H1 (cell line): ENCODE measurements around the gene SLC5A11. TPM values are rescaled to one million over a fixed set of nuclear protein-coding genes. Genes with fewer than 3 reads are reported as not detected.

Experiments
- CTCF ChIA-PET: fragments of 300-600 bp; sonication (Branson Sonifier 250); formaldehyde crosslinking; loops from one replicate; lab custom pipeline; 2021; ENCODE audit not compliant: partially characterized antibody; lab: Charles Lee
- POLR2A ChIA-PET: fragments of 300-600 bp; sonication (Branson Sonifier 250); formaldehyde crosslinking; loops from one replicate; lab custom pipeline; 2021; ENCODE audit warnings: inconsistent platforms; ENCODE audit not compliant: partially characterized antibody; lab: Charles Lee
- DNase-seq, 2 experiments: peaks; one replicate each; pipeline versions ENCODE4 v3.0.0 to v3.0.0-alpha.2; 2010 to 2022; ENCODE audit warnings: low spot score in 2 of 2, low read depth in 1 of 2, mixed read lengths in 1 of 2
- FAIRE-seq: peaks from 2 replicates; lab custom pipeline; 2011; peaks lifted over from hg19 to GRCh38; lab: Jason Lieb, UNC
- H2AFZ ChIP-seq: 2 replicates; pipeline ENCODE4 v1.8.1; 2012; ENCODE audit warnings: low read length, inconsistent platforms
- H2AK5ac ChIP-seq: 2 replicates; pipeline ENCODE4 v1.6.1; 2013; ENCODE audit warnings: low read depth, low read length
- H2BK120ac ChIP-seq: replicated peaks from 2 replicates; pipeline ENCODE3; 2013; ENCODE audit warnings: low read depth, low read length, inconsistent platforms
- H2BK12ac ChIP-seq: 2 replicates; pipeline ENCODE4 v1.6.1; 2013; ENCODE audit warnings: low read depth, low read length
- H2BK15ac ChIP-seq: 2 replicates; pipeline ENCODE4 v1.6.1; 2013; ENCODE audit warnings: low read length
- H2BK20ac ChIP-seq: 2 replicates; pipeline ENCODE4 v1.6.1; 2013; ENCODE audit warnings: low read length
- H2BK5ac ChIP-seq: 2 replicates; pipeline ENCODE4 v1.6.1; 2013; ENCODE audit warnings: low read depth, low read length
- H3K14ac ChIP-seq: 2 replicates; pipeline ENCODE4 v1.6.1; 2013; ENCODE audit warnings: inconsistent platforms; ENCODE audit not compliant: insufficient read length
- H3K18ac ChIP-seq: 2 replicates; pipeline ENCODE4 v1.6.1; 2013; ENCODE audit warnings: low read length; ENCODE audit errors: extremely low read depth
- H3K23ac ChIP-seq: 2 replicates; pipeline ENCODE4 v1.6.1; 2013; ENCODE audit warnings: inconsistent platforms; ENCODE audit not compliant: insufficient read length
- H3K23me2 ChIP-seq: 2 replicates; pipeline ENCODE4 v1.6.1; 2013; ENCODE audit warnings: low read depth, low read length
- H3K27ac ChIP-seq: 2 replicates; pipeline ENCODE4 v1.6.1; 2011; ENCODE audit warnings: low read depth, low read length, inconsistent platforms
- H3K27me3 ChIP-seq, 4 experiments: replicated peaks in 1 of 4; 1 replicate in 1 of 4; 2 replicates in 3 of 4; pipeline versions ENCODE4 v1.6.1 to v1.8.1; 2011 to 2013; ENCODE audit warnings: low read length in 3 of 4, mild to moderate bottlenecking in 3 of 4, inconsistent platforms in 2 of 4, mixed read lengths in 2 of 4, moderate library complexity in 1 of 4; ENCODE audit not compliant: control insufficient read depth in 3 of 4, insufficient read depth in 3 of 4; ENCODE audit errors: extremely low read depth in 1 of 4
- H3K36me3 ChIP-seq, 4 experiments: 2 replicates each; pipeline versions ENCODE4 v1.6.1 to v1.8.1; 2011 to 2013; ENCODE audit warnings: mild to moderate bottlenecking in 4 of 4, low read length in 3 of 4, moderate library complexity in 2 of 4, control low read depth in 1 of 4, inconsistent platforms in 1 of 4; ENCODE audit not compliant: insufficient read depth in 4 of 4, control insufficient read depth in 2 of 4
- H3K4ac ChIP-seq: replicated peaks from 2 replicates; pipeline ENCODE3; 2013; ENCODE audit warnings: low read length, low read depth, mixed read lengths, inconsistent platforms; ENCODE audit not compliant: insufficient read length
- H3K4me1 ChIP-seq, 4 experiments: replicated peaks in 1 of 4; 1 replicate in 1 of 4; 2 replicates in 3 of 4; pipeline versions ENCODE4 v1.6.1 to v1.8.1; 2011 to 2013; ENCODE audit warnings: low read length in 3 of 4, inconsistent platforms in 2 of 4, mixed read lengths in 1 of 4; ENCODE audit not compliant: insufficient read depth in 4 of 4, control insufficient read depth in 3 of 4
- H3K4me2 ChIP-seq, 2 experiments: 2 replicates each; pipeline versions ENCODE4 v1.6.1 to v1.8.1; 2011 to 2013; ENCODE audit warnings: low read depth in 2 of 2, low read length in 2 of 2, control low read depth in 1 of 2, inconsistent platforms in 1 of 2, mild to moderate bottlenecking in 1 of 2; ENCODE audit not compliant: insufficient read depth in 1 of 2
- H3K4me3 ChIP-seq, 4 experiments: fragments of 200-600, 300-600 bp in 1 of 4; sonication (generic), shearing (Covaris generic), sonication (Bioruptor Twin) in 1 of 4; 2 replicates each; pipeline versions ENCODE4 v1.5.1 to v1.8.1; 2011 to 2016; ENCODE audit warnings: low read length in 4 of 4, low read depth in 3 of 4, control low read depth in 2 of 4, inconsistent platforms in 2 of 4, mild to moderate bottlenecking in 2 of 4, mixed read lengths in 1 of 4, moderate library complexity in 1 of 4; ENCODE audit not compliant: insufficient read depth in 2 of 4; ENCODE audit errors: extremely low read depth in 1 of 4
- H3K56ac ChIP-seq: replicated peaks from 2 replicates; pipeline ENCODE3; 2013; ENCODE audit warnings: low read depth, mild to moderate bottlenecking, mixed read lengths, low read length, inconsistent platforms; ENCODE audit not compliant: insufficient read length
- H3K79me1 ChIP-seq: 2 replicates; pipeline ENCODE4 v1.6.1; 2013; ENCODE audit warnings: low read depth, low read length, control low read depth
- H3K79me2 ChIP-seq, 2 experiments: 2 replicates each; pipeline versions ENCODE4 v1.6.1 to v1.8.1; 2012 to 2013; ENCODE audit warnings: low read length in 2 of 2, mild to moderate bottlenecking in 2 of 2, inconsistent platforms in 1 of 2; ENCODE audit not compliant: insufficient read depth in 2 of 2, control insufficient read depth in 1 of 2
- H3K9ac ChIP-seq, 4 experiments: replicated peaks in 1 of 4; 1 replicate in 1 of 4; 2 replicates in 3 of 4; pipeline versions ENCODE4 v1.6.1 to v1.8.1; 2011 to 2013; ENCODE audit warnings: low read depth in 3 of 4, low read length in 3 of 4, control low read depth in 2 of 4, mild to moderate bottlenecking in 2 of 4, moderate library complexity in 2 of 4, inconsistent platforms in 1 of 4; ENCODE audit errors: extremely low read depth in 1 of 4
- H3K9me3 ChIP-seq, 2 experiments: 2 replicates each; pipeline versions ENCODE4 v1.6.1 to v1.8.1; 2012 to 2013; ENCODE audit warnings: mild to moderate bottlenecking in 2 of 2, moderate library complexity in 2 of 2, control low read depth in 1 of 2, inconsistent platforms in 1 of 2, low read depth in 1 of 2, low read length in 1 of 2, mixed read lengths in 1 of 2; ENCODE audit not compliant: insufficient read depth in 2 of 2
- H4K20me1 ChIP-seq, 2 experiments: replicated peaks in 1 of 2; 2 replicates each; pipeline versions ENCODE3 to v1.8.1; 2011 to 2013; ENCODE audit warnings: inconsistent platforms in 2 of 2, low read length in 2 of 2, mild to moderate bottlenecking in 1 of 2; ENCODE audit not compliant: insufficient read depth in 2 of 2, control insufficient read depth in 1 of 2
- H4K5ac ChIP-seq: 2 replicates; pipeline ENCODE4 v1.6.1; 2013; ENCODE audit warnings: low read length, low read depth, mixed read lengths, inconsistent platforms; ENCODE audit not compliant: insufficient read length
- H4K8ac ChIP-seq: 2 replicates; pipeline ENCODE4 v1.8.0; 2013; ENCODE audit warnings: mild to moderate bottlenecking, moderate library complexity, low read length, inconsistent platforms; ENCODE audit not compliant: insufficient read depth; ENCODE audit errors: extremely low read depth
- H4K91ac ChIP-seq: replicated peaks from 2 replicates; pipeline ENCODE3; 2013; ENCODE audit warnings: low read length, mixed read lengths, inconsistent platforms; ENCODE audit not compliant: insufficient read length
- HDAC2 ChIP-seq, 2 experiments: fragments of 300-600 bp in 1 of 2; sonication (generic) in 1 of 2; IDR thresholded peaks; 2 replicates each; pipeline ENCODE4 v1.6.1; 2011 to 2012; ENCODE audit warnings: low read depth in 2 of 2, low read length in 2 of 2, mild to moderate bottlenecking in 2 of 2, moderate library complexity in 2 of 2, borderline replicate concordance in 1 of 2, inconsistent platforms in 1 of 2
- KDM1A ChIP-seq: fragments of 200-600, 300-600 bp; sonication (generic); IDR thresholded peaks from 2 replicates; pipeline ENCODE4 v1.7.1; 2016; ENCODE audit warnings: mild to moderate bottlenecking, low read length, borderline replicate concordance
- KDM5A ChIP-seq: fragments of 200-600 bp; IDR thresholded peaks from 2 replicates; pipeline ENCODE4 v1.7.1; 2012; ENCODE audit warnings: mild to moderate bottlenecking, low read length, inconsistent platforms, mixed read lengths
- POU5F1 ChIP-seq: IDR thresholded peaks from 2 replicates; pipeline ENCODE4 v1.6.1; 2011; ENCODE audit warnings: low read depth, mild to moderate bottlenecking, low read length, moderate library complexity
- SP2 ChIP-seq: IDR thresholded peaks from 2 replicates; pipeline ENCODE4 v1.6.1; 2012; ENCODE audit warnings: mild to moderate bottlenecking, low read length, inconsistent platforms
- TBP ChIP-seq: IDR thresholded peaks from 2 replicates; pipeline ENCODE4 v1.6.1; 2011; ENCODE audit warnings: low read depth, low read length, improper control_type of control experiment
- WGBS, 2 experiments: shearing (Covaris generic) in 1 of 2; methylation state at CpG; one replicate each; pipeline versions ENCODE4 v1.1.6 to v1.1.7; 2013 to 2015; ENCODE audit warnings: low lambda C conversion rate in 2 of 2, mixed read lengths in 2 of 2, inconsistent platforms in 1 of 2, low coverage in 1 of 2, missing lambda C conversion rate in 1 of 2; ENCODE audit not compliant: insufficient replicate concordance in 2 of 2, insufficient coverage in 1 of 2, insufficient read length in 1 of 2; ENCODE audit errors: extremely low coverage in 1 of 2, missing lambda C conversion rate in 1 of 2; 5-methylcytosine and 5-hydroxymethylcytosine counted together
- polyA plus RNA-seq, 7 experiments: library from polyadenylated mRNA; depleted of rRNA in 3 of 7; stranded (reverse) in 5 of 7; unstranded in 2 of 7; fragments of >200 nt in 5 of 7; fragments of 200-250 nt in 2 of 7; gene quantifications; 1 replicate in 5 of 7; 2 replicates in 1 of 7; 4 replicates in 1 of 7; pipeline versions ENCODE4 v1.2.1 to v1.2.3, GENCODE V29; 2011 to 2013; ENCODE audit warnings: missing spikeins in 2 of 7, mixed read lengths in 2 of 7
- total RNA-seq: library from RNA; stranded (reverse); fragmentation: NEBNext Ultra II Directional; extraction: Animal tissue kit (Norgen Biotek cat#: 25700); gene quantifications from 2 replicates; pipeline ENCODE4 v1.2.1, GENCODE V29; 2021

The SLC5A11 gene
- total and polyA plus RNA-seq, 2 of the 8 experiments (the other 6 are each of a cell fraction or from before 2014, with no cell fraction given): 0.26 to 0.59 TPM

DNA sequence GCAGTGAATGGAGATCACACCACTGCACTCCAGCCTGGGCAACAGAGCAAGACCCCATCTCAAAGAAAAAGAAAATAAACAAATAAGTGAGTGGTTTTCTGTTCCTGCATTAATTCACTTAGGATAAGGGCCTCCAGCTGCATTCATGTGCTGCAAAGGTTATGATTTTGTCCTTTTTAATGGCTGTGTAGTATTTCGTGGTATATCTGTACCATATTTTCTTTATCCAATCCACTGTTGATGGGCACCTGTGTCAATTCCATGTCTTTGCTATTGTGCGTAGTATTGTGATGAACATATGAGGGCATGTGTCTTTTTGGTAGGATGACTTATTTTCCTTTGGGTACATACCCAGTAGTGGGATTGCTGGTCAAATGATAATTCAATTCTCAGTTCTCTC, 33.9 kb downstream of the SLC5A11 start:
- 84% methylated on average over 2 of the region's 2 CpGs; no CpG with 5 or more reads in 1 of the 2 experiments for WGBS, 2 experiments
- H3K4me3 ChIP-seq: no peak overlapping the region
- H3K23me2 ChIP-seq: no peaks in the 10 kb centered on the region
- H3K14ac ChIP-seq: no peak overlapping the region
- H2AFZ ChIP-seq: no peak overlapping the region
- no peak overlapping the region for H2BK12ac ChIP-seq
- H3K4me1 ChIP-seq: no peaks in the 10 kb centered on the region; a peak in 1 of 7 replicates
- H2BK120ac ChIP-seq: no peak overlapping the region
- FAIRE-seq: no peak
- H4K5ac ChIP-seq: no peak overlapping the region
- no peaks in the 10 kb centered on the region for H3K36me3 ChIP-seq
- no peak overlapping the region for H2BK15ac ChIP-seq
- H4K8ac ChIP-seq: no peak overlapping the region
- H3K27me3 ChIP-seq: no peaks in the 10 kb centered on the region
- H3K4ac ChIP-seq: no peak overlapping the region
- H2AK5ac ChIP-seq: no peak overlapping the region
- no peak overlapping the region for H3K18ac ChIP-seq
- no peak overlapping the region for H4K91ac ChIP-seq
- H4K20me1 ChIP-seq: no peaks in the 10 kb centered on the region
- TF ChIP-seq KDM5A (no peak), POU5F1 (no peak), TBP (no peak), KDM1A (no peak), SP2 (no peak), HDAC2 (IDR thresholded peaks at IDR 0.05; ENCODE audit: borderline replicate concordance in 1 of 2, low read depth in 2 of 2, low read length in 2 of 2) (no peak)
- no peak overlapping the region for H3K56ac ChIP-seq
- no peak overlapping the region for H3K9ac ChIP-seq
- no peaks in the 10 kb centered on the region for H3K79me1 ChIP-seq
- CTCF ChIA-PET: no interaction called here
- H2BK5ac ChIP-seq: no peak overlapping the region
- no peaks in the 10 kb centered on the region for H3K79me2 ChIP-seq
- peaks cover 0 to 2% of the 10 kb centered on the region in 2 experiments; a peak in 1 of 4 replicates for H3K9me3 ChIP-seq
- POLR2A ChIA-PET: no interaction called here
- H3K27ac ChIP-seq: no peak overlapping the region
- H3K23ac ChIP-seq: no peak overlapping the region
- no peak for DNase-seq
- H3K4me2 ChIP-seq: no peak overlapping the region
- no peak overlapping the region for H2BK20ac ChIP-seq
